Mesenchymal stem cell (in vitro differentiated cells and primary cell): ENCODE measurements around the gene CUL7.

ENCODE experiments used
- DNase-seq: peaks from one replicate; pipeline ENCODE4 v3.0.0-alpha.2; 2013
- H2AFZ ChIP-seq: one replicate; pipeline ENCODE4 v1.6.1; 2013; ENCODE audit warnings: low read depth, mild to moderate bottlenecking, control low read depth, inconsistent platforms, low read length, moderate library complexity
- H2AK5ac ChIP-seq: 2 replicates; pipeline ENCODE4 v1.6.1; 2013; ENCODE audit warnings: low read length, moderate library complexity, mild to moderate bottlenecking, inconsistent platforms; ENCODE audit not compliant: severe bottlenecking
- H2BK120ac ChIP-seq: one replicate; pipeline ENCODE4 v1.6.1; 2013; ENCODE audit warnings: low read depth, mild to moderate bottlenecking, inconsistent platforms, low read length, moderate library complexity
- H2BK12ac ChIP-seq, 2 experiments: one replicate each; pipeline ENCODE4 v1.6.1; 2013; ENCODE audit warnings: inconsistent platforms in 2 of 2, low read length in 2 of 2, mild to moderate bottlenecking in 2 of 2, moderate library complexity in 2 of 2, control low read depth in 1 of 2
- H2BK15ac ChIP-seq: one replicate; pipeline ENCODE4 v1.6.1; 2013; ENCODE audit warnings: mild to moderate bottlenecking, low read depth, inconsistent platforms; ENCODE audit not compliant: poor library complexity, severe bottlenecking
- H2BK5ac ChIP-seq: 2 replicates; pipeline ENCODE4 v1.6.1; 2013; ENCODE audit warnings: low read depth, mild to moderate bottlenecking, low read length, control low read depth, inconsistent platforms; ENCODE audit not compliant: poor library complexity, severe bottlenecking
- H3K14ac ChIP-seq, 2 experiments: one replicate each; pipeline ENCODE4 v1.6.1; 2013; ENCODE audit warnings: inconsistent platforms in 2 of 2, low read length in 2 of 2, control low read depth in 1 of 2, mild to moderate bottlenecking in 1 of 2, moderate library complexity in 1 of 2
- H3K18ac ChIP-seq, 2 experiments: one replicate each; pipeline ENCODE4 v1.6.1; 2013; ENCODE audit warnings: inconsistent platforms in 2 of 2, low read length in 2 of 2, control low read depth in 1 of 2, low read depth in 1 of 2, mild to moderate bottlenecking in 1 of 2
- H3K23ac ChIP-seq, 2 experiments: one replicate each; pipeline ENCODE4 v1.6.1; 2013; ENCODE audit warnings: inconsistent platforms in 2 of 2, low read length in 2 of 2, mild to moderate bottlenecking in 2 of 2, moderate library complexity in 2 of 2, control low read depth in 1 of 2
- H3K27ac ChIP-seq: 2 replicates; pipeline ENCODE4 v1.5.1; 2013; ENCODE audit warnings: mild to moderate bottlenecking, moderate library complexity, low read length, control low read depth, inconsistent platforms; ENCODE audit not compliant: poor library complexity, severe bottlenecking
- H3K27me3 ChIP-seq, 2 experiments: 2 replicates each; pipeline versions ENCODE4 v1.6.1 to v1.7.0; 2013; ENCODE audit warnings: low read length in 2 of 2, mild to moderate bottlenecking in 2 of 2, moderate library complexity in 2 of 2, control low read depth in 1 of 2, inconsistent platforms in 1 of 2; ENCODE audit not compliant: control insufficient read depth in 1 of 2, insufficient read depth in 1 of 2
- H3K36me3 ChIP-seq, 2 experiments: 2 replicates each; pipeline versions ENCODE4 v1.6.1 to v1.7.0; 2013; ENCODE audit warnings: low read length in 2 of 2, control low read depth in 1 of 2, inconsistent platforms in 1 of 2, low read depth in 1 of 2, mild to moderate bottlenecking in 1 of 2; ENCODE audit not compliant: insufficient read depth in 2 of 2, control insufficient read depth in 1 of 2
- H3K4ac ChIP-seq, 2 experiments: one replicate each; pipeline ENCODE4 v1.6.1; 2013; ENCODE audit warnings: inconsistent platforms in 2 of 2, low read length in 2 of 2, mild to moderate bottlenecking in 2 of 2, moderate library complexity in 2 of 2, control low read depth in 1 of 2, low read depth in 1 of 2
- H3K4me1 ChIP-seq: 2 replicates; pipeline ENCODE4 v1.6.1; 2013; ENCODE audit warnings: low read depth, low read length, control low read depth; ENCODE audit not compliant: control insufficient read depth, insufficient read depth
- H3K4me2 ChIP-seq: 2 replicates; pipeline ENCODE4 v1.6.1; 2013; ENCODE audit warnings: low read length, mild to moderate bottlenecking, inconsistent platforms; ENCODE audit not compliant: poor library complexity, severe bottlenecking
- H3K4me3 ChIP-seq, 2 experiments: 2 replicates each; pipeline versions ENCODE4 v1.5.1 to v1.7.0; 2013; ENCODE audit warnings: low read length in 2 of 2, mild to moderate bottlenecking in 2 of 2, control low read depth in 1 of 2, low read depth in 1 of 2; ENCODE audit not compliant: insufficient read depth in 1 of 2
- H3K79me1 ChIP-seq: replicated peaks from 2 replicates; pipeline ENCODE4 v1.6.1; 2013; ENCODE audit warnings: mild to moderate bottlenecking, control low read depth, low read length, inconsistent platforms; ENCODE audit not compliant: poor library complexity, severe bottlenecking
- H3K9ac ChIP-seq: 2 replicates; pipeline ENCODE4 v1.7.0; 2013; ENCODE audit warnings: mild to moderate bottlenecking, low read length, moderate library complexity
- H3K9me3 ChIP-seq: 2 replicates; pipeline ENCODE4 v1.7.0; 2013; ENCODE audit warnings: mild to moderate bottlenecking, low read length; ENCODE audit not compliant: control insufficient read depth
- H4K8ac ChIP-seq: one replicate; pipeline ENCODE4 v1.6.1; 2013; ENCODE audit warnings: inconsistent platforms, mild to moderate bottlenecking, low read length, moderate library complexity
- H4K91ac ChIP-seq: one replicate; pipeline ENCODE4 v1.6.1; 2013; ENCODE audit warnings: mild to moderate bottlenecking, low read length, inconsistent platforms
- WGBS: methylation state at CpG from one replicate; pipeline ENCODE4 v1.1.7; 2013; ENCODE audit warnings: mixed read lengths; 5-methylcytosine and 5-hydroxymethylcytosine counted together

The CUL7 gene

GRCh38 chr6:43011207-43011606, 42.4 kb downstream of the CUL7 start:
- Histone ChIP-seq H3K27ac (no peak overlapping the region), H3K14ac (no peak overlapping the region), H2AFZ (no peak overlapping the region), H3K4me3 (no peak overlapping the region), H3K9ac (peak overlapping the region; percentile 92), H3K23ac (no peak overlapping the region), H3K4me2 (no peak overlapping the region), H3K27me3 (no peaks in the 10 kb centered on the region), H2BK12ac (no peak overlapping the region), H2BK15ac (no peak overlapping the region), H3K79me1 (peaks cover 31% of the 10 kb centered on the region), H4K8ac (no peak overlapping the region), H3K36me3 (peaks cover 62 to 63% of the 10 kb centered on the region in 2 experiments), H2AK5ac (no peak overlapping the region), H3K4ac (no peak overlapping the region), H4K91ac (no peak overlapping the region), H3K18ac (no peak overlapping the region), H2BK120ac (no peak overlapping the region), H3K4me1 (peaks cover 17% of the 10 kb centered on the region), H2BK5ac (no peak overlapping the region), H3K9me3 (no peaks in the 10 kb centered on the region)
- WGBS = 84% methylated on average over 3 of the region's 6 CpGs
- no peak for DNase-seq

GRCh38 chr6:43009124-43009523, 44.5 kb downstream of the CUL7 start:
- no peak overlapping the region for H4K91ac ChIP-seq
- WGBS = 83% methylated on average over 5 of the region's 6 CpGs
- no peak overlapping the region for H2AFZ ChIP-seq
- peaks cover 36% of the 10 kb centered on the region for H3K79me1 ChIP-seq
- H3K9ac ChIP-seq = no peak overlapping the region
- H3K4me1 ChIP-seq = peaks cover 12% of the 10 kb centered on the region
- peak; percentile 39 for DNase-seq
- H3K18ac ChIP-seq = no peak overlapping the region
- no peak overlapping the region for H2BK120ac ChIP-seq
- no peak overlapping the region for H3K4me3 ChIP-seq
- no peak overlapping the region for H2BK15ac ChIP-seq
- no peak overlapping the region for H3K27ac ChIP-seq
- H2BK5ac ChIP-seq = no peak overlapping the region
- no peaks in the 10 kb centered on the region for H3K9me3 ChIP-seq
- peaks cover 63 to 68% of the 10 kb centered on the region in 2 experiments for H3K36me3 ChIP-seq
- H2AK5ac ChIP-seq = no peak overlapping the region
- no peak overlapping the region for H3K14ac ChIP-seq
- no peak overlapping the region for H3K4me2 ChIP-seq
- no peaks in the 10 kb centered on the region for H3K27me3 ChIP-seq
- H3K23ac ChIP-seq = no peak overlapping the region
- peak overlapping the region; percentile 24 for H4K8ac ChIP-seq
- no peak overlapping the region for H2BK12ac ChIP-seq
- no peak overlapping the region for H3K4ac ChIP-seq

GRCh38 chr6:43007126-43007525, 46.5 kb downstream of the CUL7 start:
- no peak overlapping the region for H3K18ac ChIP-seq
- no peak overlapping the region for H3K14ac ChIP-seq
- no peak overlapping the region for H3K27ac ChIP-seq
- no peak overlapping the region for H2BK5ac ChIP-seq
- H3K4me3 ChIP-seq = no peak overlapping the region
- H3K36me3 ChIP-seq = peaks cover 63 to 69% of the 10 kb centered on the region in 2 experiments
- H2BK15ac ChIP-seq = no peak overlapping the region
- H3K23ac ChIP-seq = no peak overlapping the region
- no peaks in the 10 kb centered on the region for H3K27me3 ChIP-seq
- H3K4me2 ChIP-seq = no peak overlapping the region
- no peak overlapping the region for H2BK120ac ChIP-seq
- peaks cover 3% of the 10 kb centered on the region for H3K4me1 ChIP-seq
- no peak overlapping the region for H4K8ac ChIP-seq
- no peak overlapping the region for H3K9ac ChIP-seq
- H2BK12ac ChIP-seq = no peak overlapping the region
- no peaks in the 10 kb centered on the region for H3K9me3 ChIP-seq
- no peak overlapping the region for H3K4ac ChIP-seq
- no peak overlapping the region for H4K91ac ChIP-seq
- DNase-seq = no peak
- H2AK5ac ChIP-seq = no peak overlapping the region
- peaks cover 40% of the 10 kb centered on the region for H3K79me1 ChIP-seq
- WGBS = 95% methylated on average over 9 of the region's 9 CpGs
- H2AFZ ChIP-seq = no peak overlapping the region

- peaks cover 37% of the 10 kb centered on the region for H3K79me1 ChIP-seq
- no peak overlapping the region for H3K14ac ChIP-seq
- H2BK120ac ChIP-seq = no peak overlapping the region
- no peaks in the 10 kb centered on the region for H3K27me3 ChIP-seq
- no peak overlapping the region for H3K4ac ChIP-seq
- no peak overlapping the region for H2BK15ac ChIP-seq
- H2BK12ac ChIP-seq = no peak overlapping the region
- no peak overlapping the region for H3K18ac ChIP-seq
- H3K36me3 ChIP-seq = peaks cover 54 to 60% of the 10 kb centered on the region in 2 experiments
- no peak overlapping the region for H3K23ac ChIP-seq
- H3K9me3 ChIP-seq = no peaks in the 10 kb centered on the region
- no peaks in the 10 kb centered on the region for H3K4me1 ChIP-seq
- WGBS = 93% methylated on average over 11 of the region's 11 CpGs
- H3K27ac ChIP-seq = no peak overlapping the region
- H2BK5ac ChIP-seq = no peak overlapping the region
- no peak overlapping the region for H2AFZ ChIP-seq
- no peak for DNase-seq
- H2AK5ac ChIP-seq = no peak overlapping the region
- H3K4me3 ChIP-seq = no peak overlapping the region
- no peak overlapping the region for H4K8ac ChIP-seq
- H3K4me2 ChIP-seq = no peak overlapping the region
- no peak overlapping the region for H4K91ac ChIP-seq
- H3K9ac ChIP-seq = no peak overlapping the region
These were observed 47.4 kb downstream of the CUL7 start for GRCh38 chr6:43006251-43006650.
